HFFc6 (cell line): ENCODE results near the gene PDE2A. TPM values are rescaled to one million over a fixed set of nuclear protein-coding genes. Genes with fewer than 3 reads are reported as not detected.

Experiments used
- DNase-seq: peaks from one replicate; pipeline ENCODE4 v3.0.0-alpha.2; 2018
- H3K27ac Mint-ChIP-seq: 2 replicates; pipeline ENCODE4 v1.8.0; 2020; ENCODE audit warnings: mild to moderate bottlenecking, mixed read lengths
- H3K27me3 Mint-ChIP-seq: 2 replicates; pipeline ENCODE4 v1.8.0; 2021; ENCODE audit warnings: mild to moderate bottlenecking, moderate library complexity, mixed read lengths; ENCODE audit not compliant: insufficient read depth
- H3K36me3 Mint-ChIP-seq: 2 replicates; pipeline ENCODE4 v1.8.0; 2021; ENCODE audit warnings: low read depth, mixed read lengths
- H3K4me1 Mint-ChIP-seq: 2 replicates; pipeline ENCODE4 v1.8.0; 2020; ENCODE audit warnings: low read depth, mixed read lengths
- H3K4me3 Mint-ChIP-seq: 2 replicates; pipeline ENCODE4 v1.8.0; 2020; ENCODE audit warnings: mild to moderate bottlenecking, moderate library complexity, mixed read lengths
- H3K9me3 Mint-ChIP-seq: 2 replicates; pipeline ENCODE4 v1.8.0; 2020; ENCODE audit warnings: mild to moderate bottlenecking, mixed read lengths
- CTCF ChIP-seq: fragments of 200-600 bp; sonication (generic); IDR thresholded peaks from 2 replicates; pipeline ENCODE4 v1.5.0; 2021; ENCODE audit warnings: antibody characterized with exemption, mild to moderate bottlenecking
- total RNA-seq, 6 experiments: library from RNA; stranded (reverse); fragmentation: NEBNext Ultra II Directional; extraction: Animal tissue kit (Norgen Biotek cat#: 25700); gene quantifications; 2 replicates in 1 of 6; 3 replicates in 5 of 6; pipeline ENCODE4 v1.2.3, GENCODE V29; 2021

Gene PDE2A
- total RNA-seq, 6 experiments from 2014 or later, result 0.07 to 0.57 (median 0.40) TPM

GRCh38 chr11:72578566-72578965, 95.7 kb downstream of the PDE2A start:
- Mint-ChIP-seq H3K9me3 (no peaks in the 10 kb centered on the region), H3K27ac (no peak overlapping the region), H3K4me1 (peaks cover 13% of the 10 kb centered on the region), H3K4me3 (no peak overlapping the region), H3K27me3 (peaks cover 26% of the 10 kb centered on the region), H3K36me3 (no peaks in the 10 kb centered on the region)
- no peak for TF ChIP-seq CTCF
- DNase-seq, result no peak

GRCh38 chr11:72578051-72578450, 96.2 kb downstream of the PDE2A start:
- Mint-ChIP-seq H3K9me3 (no peaks in the 10 kb centered on the region), H3K4me3 (no peak overlapping the region), H3K36me3 (no peaks in the 10 kb centered on the region), H3K27me3 (peaks cover 21% of the 10 kb centered on the region), H3K4me1 (peaks cover 17% of the 10 kb centered on the region), H3K27ac (no peak overlapping the region)
- no peak for TF ChIP-seq CTCF
- DNase-seq, result no peak

GRCh38 chr11:72577271-72577721, 96.9 kb downstream of the PDE2A start:
- peaks cover 15% of the 10 kb centered on the region for H3K27me3 Mint-ChIP-seq
- DNase-seq, result no peak
- TF ChIP-seq CTCF, result no peak

GRCh38 chr11:72576661-72577060, 97.6 kb downstream of the PDE2A start:
- peaks cover 13% of the 10 kb centered on the region for H3K27me3 Mint-ChIP-seq
- no peak overlapping the region for H3K4me3 Mint-ChIP-seq
- H3K4me1 Mint-ChIP-seq, result peaks cover 23% of the 10 kb centered on the region
- no peaks in the 10 kb centered on the region for H3K36me3 Mint-ChIP-seq
- H3K27ac Mint-ChIP-seq, result no peak overlapping the region
- TF ChIP-seq CTCF, result no peak
- no peaks in the 10 kb centered on the region for H3K9me3 Mint-ChIP-seq
- DNase-seq, result no peak

More at GRCh38 chr11:72577271-72577721, 96.9 kb downstream of the PDE2A start:
- Mint-ChIP-seq H3K4me1 (peaks cover 23% of the 10 kb centered on the region), H3K36me3 (no peaks in the 10 kb centered on the region), H3K4me3 (no peak overlapping the region), H3K9me3 (no peaks in the 10 kb centered on the region), H3K27ac (no peak overlapping the region)

- no peak for TF ChIP-seq CTCF
- no peaks in the 10 kb centered on the region for H3K36me3 Mint-ChIP-seq
- no peak for DNase-seq
- no peak overlapping the region for H3K27ac Mint-ChIP-seq
- peaks cover 10% of the 10 kb centered on the region for H3K27me3 Mint-ChIP-seq
- H3K4me1 Mint-ChIP-seq, result peaks cover 27% of the 10 kb centered on the region
- H3K9me3 Mint-ChIP-seq, result no peaks in the 10 kb centered on the region
- H3K4me3 Mint-ChIP-seq, result no peak overlapping the region
These were observed 98.0 kb downstream of the PDE2A start for GRCh38 chr11:72576243-72576595.
